HG03025 (cell line): ENCODE data around the gene AGPAT4.
"Not testable (repeated sequence)": the region's sequence is repeated elsewhere in the genome, so short reads cannot be mapped to it uniquely, and the experiment has no call there.

Experiments
- ATAC-seq: cut with Tn5 transposase; IDR thresholded peaks from one replicate; pipeline ENCODE4 v1.9.1; 2021; ENCODE audit warnings: mild to moderate bottlenecking, moderate library complexity; ENCODE audit not compliant: unreplicated experiment, low FRiP score

The AGPAT4 gene

GRCh38 chr6:161211380-161212035, 62.4 kb downstream of the AGPAT4 start:
- no peak for ATAC-seq

DNA sequence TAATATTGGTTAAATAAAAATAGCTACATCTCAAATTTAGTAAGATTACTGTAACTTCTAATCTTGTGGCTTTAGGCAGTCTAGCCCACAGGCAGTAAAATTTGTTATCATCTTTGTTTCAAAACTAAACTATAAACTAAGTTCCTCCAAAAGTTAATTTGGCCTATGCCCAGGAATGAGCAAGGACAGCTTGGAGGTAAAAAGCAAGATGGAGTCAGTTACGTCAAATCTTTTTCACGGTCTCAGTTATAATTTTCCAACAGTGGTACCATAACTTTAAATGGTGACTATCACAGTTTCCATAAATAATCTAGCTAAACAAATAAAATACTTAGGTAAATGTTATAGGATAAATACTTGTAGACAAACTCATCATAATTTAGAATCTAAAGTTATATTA, 63.0 kb downstream of the AGPAT4 start:
- no peak for ATAC-seq

DNA sequence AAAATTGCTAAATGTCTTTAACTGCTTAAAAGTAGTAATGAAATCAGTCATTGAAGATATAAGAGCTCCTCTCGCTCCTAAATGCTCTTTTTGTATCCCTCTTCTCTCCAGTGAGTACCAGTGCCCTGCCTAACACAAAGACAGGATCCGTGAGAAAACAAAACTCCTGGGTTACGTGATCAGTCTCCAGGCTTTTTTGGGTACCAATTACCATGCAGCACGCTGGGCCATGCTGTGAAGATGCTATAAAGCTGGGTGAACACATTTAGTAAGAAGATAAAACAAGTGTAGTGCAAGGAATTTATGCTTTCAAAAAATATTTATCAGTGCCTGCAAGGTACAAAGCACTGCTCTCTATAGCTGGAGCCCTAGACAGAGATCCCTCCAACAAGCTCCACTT, 66.7 kb downstream of the AGPAT4 start:
- ATAC-seq, result no peak

- no peak for ATAC-seq
Measured at GRCh38 chr6:161204866-161205557, 68.8 kb downstream of the AGPAT4 start.

GRCh38 chr6:161200610-161201370, 73.1 kb downstream of the AGPAT4 start:
- no peak for ATAC-seq

- ATAC-seq, result no peak
Measured at GRCh38 chr6:161199850-161200249, 74.0 kb downstream of the AGPAT4 start.

GRCh38 chr6:161198783-161199460, 74.9 kb downstream of the AGPAT4 start:
- ATAC-seq, result no peak

- ATAC-seq, result no peak
Measured at GRCh38 chr6:161198176-161198575, 75.7 kb downstream of the AGPAT4 start.

DNA sequence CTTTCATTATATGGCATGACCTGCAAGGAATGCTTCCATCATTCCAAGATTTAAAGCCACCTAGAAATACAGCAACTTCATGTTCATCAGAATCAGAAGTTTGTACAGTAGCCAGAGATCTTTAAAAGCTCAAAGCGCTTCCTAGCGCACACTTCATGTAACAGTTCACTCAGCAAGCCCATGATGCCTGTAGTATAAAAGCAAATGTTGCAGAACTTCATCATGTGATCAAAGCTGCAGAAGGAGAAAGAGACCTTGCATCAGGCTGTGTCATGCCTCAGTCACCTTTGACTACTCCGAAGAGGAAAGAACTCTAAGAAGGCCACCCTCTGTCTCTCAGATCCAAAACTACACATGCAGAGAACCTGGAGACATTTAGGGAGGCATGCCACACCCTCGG, 78.5 kb downstream of the AGPAT4 start:
- no peak for ATAC-seq

DNA sequence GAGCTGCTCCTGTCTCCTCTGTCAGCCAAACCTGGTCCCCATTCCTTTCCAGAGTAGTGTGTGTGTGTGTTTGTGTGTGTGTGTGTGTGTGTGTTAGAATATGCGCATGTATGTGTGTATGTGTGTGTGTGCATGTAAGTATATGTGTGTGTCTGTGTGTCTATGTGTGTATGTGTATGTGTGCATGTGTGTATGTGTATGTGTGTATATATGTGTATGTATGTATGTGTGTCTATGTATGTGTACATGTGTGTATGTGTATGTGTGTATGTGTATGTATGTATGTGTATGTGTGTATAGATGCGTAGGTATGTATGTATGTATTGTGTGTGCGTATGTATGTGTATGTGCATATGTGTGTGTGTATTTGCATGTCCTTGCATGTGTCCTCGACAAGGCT, 79.5 kb downstream of the AGPAT4 start:
- ATAC-seq, result no peak

- no peak for ATAC-seq
Measured at GRCh38 chr6:161192636-161193411, 81.0 kb downstream of the AGPAT4 start.

DNA sequence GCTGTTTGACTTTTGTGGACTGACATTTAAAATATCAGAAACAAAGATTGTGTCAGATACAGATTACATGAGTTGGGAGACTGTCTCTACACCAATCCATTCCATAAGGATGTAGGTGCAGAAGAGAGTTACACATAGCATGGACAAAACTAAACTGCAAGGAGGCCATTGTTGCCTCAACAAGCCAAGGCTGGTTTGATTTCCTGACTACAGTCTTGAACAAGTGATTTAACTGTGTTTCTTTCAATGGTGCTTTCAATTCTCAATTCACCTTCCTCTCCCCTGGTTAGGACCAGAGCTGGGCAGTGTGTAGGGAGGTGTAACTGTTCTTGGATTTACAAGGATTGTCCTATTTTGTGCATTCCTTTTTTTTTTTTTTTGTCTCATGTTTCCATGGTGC, 82.2 kb downstream of the AGPAT4 start:
- ATAC-seq, result no peak

DNA sequence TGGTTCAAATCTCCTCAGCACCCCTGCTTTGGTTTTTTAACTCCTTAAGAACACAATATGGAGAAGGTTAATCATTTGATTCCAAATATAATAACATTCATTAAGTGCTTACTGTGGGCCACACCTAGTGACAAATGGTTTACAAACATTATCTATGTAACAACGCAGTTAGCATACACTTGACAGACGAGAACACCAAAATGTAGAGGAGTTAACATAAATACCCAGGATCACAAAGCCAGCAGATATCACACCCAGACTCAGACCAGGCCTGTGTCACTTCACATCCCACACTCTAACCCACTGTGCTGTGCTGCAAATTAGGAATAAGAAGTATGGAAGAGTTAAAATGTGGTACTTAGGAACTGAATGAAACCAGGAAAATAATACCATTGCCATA, 82.9 kb downstream of the AGPAT4 start:
- no peak for ATAC-seq

DNA sequence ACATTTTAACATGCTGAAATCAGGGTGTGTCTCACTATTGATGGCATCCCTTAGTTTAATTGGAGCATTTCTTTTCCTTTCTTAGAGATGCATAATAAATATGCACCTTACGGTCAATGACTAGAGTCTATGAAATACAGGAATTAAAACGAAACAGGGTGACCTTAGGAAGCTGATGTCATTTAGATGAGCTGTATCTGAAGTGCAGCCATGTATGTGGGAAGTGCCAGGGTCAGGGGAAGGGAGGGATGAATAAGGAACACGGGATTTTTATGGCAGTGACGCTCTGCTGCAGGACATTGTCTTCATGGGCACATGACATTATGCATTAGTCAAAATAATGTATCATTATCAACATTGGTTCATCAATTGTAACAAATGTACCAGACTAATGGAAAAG, 84.0 kb downstream of the AGPAT4 start:
- no peak for ATAC-seq

DNA sequence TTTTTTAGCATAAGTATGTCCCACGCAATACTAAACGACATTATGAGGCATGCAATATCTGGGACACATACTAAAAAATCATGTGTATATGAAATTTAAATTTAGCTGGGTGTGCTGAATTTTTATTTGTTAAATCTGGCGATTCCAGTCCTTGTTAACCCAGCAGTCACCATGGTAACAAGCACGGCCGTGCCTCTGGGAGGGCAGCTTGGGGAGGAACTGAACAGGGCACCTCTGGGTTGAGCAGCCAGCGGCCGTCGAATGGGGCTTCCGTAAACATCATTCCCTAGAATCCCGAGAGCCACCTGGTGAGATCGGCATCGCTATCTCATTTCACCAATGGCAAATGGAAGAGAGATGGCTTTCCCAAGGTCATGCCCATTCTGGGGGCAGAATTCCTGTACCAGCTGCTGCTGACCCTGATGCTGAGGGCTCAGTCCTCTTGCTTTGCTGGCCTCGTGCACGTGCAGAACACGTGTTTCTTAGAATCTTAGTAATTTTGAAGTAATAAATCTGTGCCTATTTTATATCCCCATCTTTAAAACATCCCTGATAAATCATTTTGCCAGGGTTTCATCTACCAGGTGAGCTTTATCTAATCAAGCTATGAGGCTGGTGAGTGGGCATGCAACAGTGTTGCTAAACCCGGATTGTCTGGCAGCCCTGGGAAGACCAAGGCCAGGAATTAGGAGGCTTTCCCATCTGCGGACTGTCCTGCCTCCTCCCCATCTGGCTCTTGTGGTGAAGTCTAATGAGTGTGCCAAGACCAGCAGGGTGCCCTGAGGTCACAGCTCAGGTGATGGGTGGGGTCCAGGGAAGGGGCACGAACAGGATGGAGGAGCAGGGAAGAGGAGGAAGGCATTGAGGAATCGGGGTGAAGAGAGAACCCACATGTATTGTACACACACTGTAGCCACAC, 85.1 kb downstream of the AGPAT4 start:
- no peak for ATAC-seq

GRCh38 chr6:161186173-161186769, 87.6 kb downstream of the AGPAT4 start:
- ATAC-seq, result no peak

DNA sequence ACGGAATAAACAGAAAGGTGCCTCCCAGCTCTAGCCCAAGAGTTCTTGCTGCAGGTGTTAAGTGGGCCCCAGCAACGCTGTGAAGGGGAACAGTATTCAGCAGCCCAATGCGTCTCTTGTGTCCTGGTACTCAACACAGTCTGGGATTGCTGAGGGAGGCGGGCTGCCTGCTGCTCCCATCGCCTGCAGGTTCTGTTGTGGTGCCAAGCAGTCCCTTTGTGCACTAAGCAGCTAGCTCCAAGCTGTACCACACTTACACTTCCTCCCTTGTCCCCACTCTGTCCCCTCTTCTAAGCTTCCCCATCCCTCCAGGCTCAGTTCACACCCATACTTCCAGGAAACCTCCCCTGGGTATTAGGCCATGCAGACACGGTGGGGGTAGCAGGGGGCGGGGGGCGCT, 92.7 kb downstream of the AGPAT4 start:
- ATAC-seq, result no peak

DNA sequence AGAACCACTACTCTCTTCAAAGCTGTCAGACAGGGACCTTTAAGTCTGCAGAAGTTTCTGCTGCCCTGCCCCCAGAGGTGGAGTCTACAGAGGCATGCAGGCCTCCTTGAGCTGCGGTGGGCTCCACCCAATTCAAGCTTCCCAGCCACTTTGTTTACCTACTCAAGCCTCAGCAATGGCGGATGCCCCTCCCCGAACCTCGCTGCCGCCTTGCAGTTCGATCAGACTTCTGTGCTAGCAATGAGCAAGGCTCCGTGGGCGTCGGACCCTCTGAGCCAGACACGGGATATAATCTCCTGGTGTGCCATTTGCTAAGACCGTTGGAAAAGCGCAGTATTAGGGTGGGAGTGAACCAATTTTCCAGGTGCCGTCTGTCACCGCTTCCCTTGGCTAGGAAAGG, 95.7 kb downstream of the AGPAT4 start:
- not testable (repeated sequence) for ATAC-seq

- ATAC-seq, result not testable (repeated sequence)
Measured at GRCh38 chr6:161176428-161176827, 97.4 kb downstream of the AGPAT4 start.
